H9 (cell line): ENCODE measurements around the gene KCNAB2. TPM values are rescaled to one million over a fixed set of nuclear protein-coding genes. Genes with fewer than 3 reads are reported as not detected.
"Not testable (repeated sequence)": the region's sequence is repeated elsewhere in the genome, so short reads cannot be mapped to it uniquely, and the experiment has no call there.

Source experiments
- DNase-seq: peaks from one replicate; pipeline ENCODE4 v3.0.0-alpha.2; 2017
- H2AFZ ChIP-seq: one replicate; pipeline ENCODE4 v1.6.1; 2013; ENCODE audit warnings: mild to moderate bottlenecking, low read length, control low read depth, moderate library complexity
- H2AK5ac ChIP-seq: 2 replicates; pipeline ENCODE4 v1.6.1; 2013; ENCODE audit warnings: low read length, control low read depth, mixed read lengths; ENCODE audit not compliant: insufficient read length
- H2BK120ac ChIP-seq: one replicate; pipeline ENCODE4 v1.6.1; 2013; ENCODE audit warnings: low read depth, mild to moderate bottlenecking, low read length, control low read depth, inconsistent platforms; ENCODE audit not compliant: poor library complexity, severe bottlenecking
- H2BK12ac ChIP-seq: 2 replicates; pipeline ENCODE4 v1.6.1; 2013; ENCODE audit warnings: low read length, control low read depth, mixed read lengths, low read depth; ENCODE audit not compliant: insufficient read length
- H2BK15ac ChIP-seq: 2 replicates; pipeline ENCODE4 v1.6.1; 2013; ENCODE audit warnings: low read depth, low read length, control low read depth
- H2BK20ac ChIP-seq: one replicate; pipeline ENCODE4 v1.6.1; 2013; ENCODE audit warnings: low read depth, mild to moderate bottlenecking, low read length, control low read depth, inconsistent platforms; ENCODE audit not compliant: poor library complexity, severe bottlenecking
- H2BK5ac ChIP-seq: 2 replicates; pipeline ENCODE4 v1.6.1; 2013; ENCODE audit warnings: low read length, control low read depth, mixed read lengths; ENCODE audit not compliant: insufficient read length
- H3K14ac ChIP-seq: 2 replicates; pipeline ENCODE4 v1.6.1; 2013; ENCODE audit warnings: low read length, control low read depth; ENCODE audit not compliant: insufficient read depth
- H3K18ac ChIP-seq: 2 replicates; pipeline ENCODE4 v1.6.1; 2013; ENCODE audit warnings: low read depth, mild to moderate bottlenecking, mixed read lengths, low read length, control low read depth; ENCODE audit not compliant: insufficient read length
- H3K23ac ChIP-seq: 2 replicates; pipeline ENCODE4 v1.6.1; 2013; ENCODE audit warnings: low read length, control low read depth, mixed read lengths, low read depth; ENCODE audit not compliant: insufficient read length
- H3K23me2 ChIP-seq: 2 replicates; pipeline ENCODE4 v1.6.1; 2013; ENCODE audit warnings: low read depth, mild to moderate bottlenecking, mixed read lengths, low read length, control low read depth; ENCODE audit not compliant: insufficient read length, poor library complexity, severe bottlenecking
- H3K27ac ChIP-seq: 2 replicates; pipeline ENCODE4 v1.5.1; 2013; ENCODE audit warnings: low read length, control low read depth, mixed read lengths, low read depth; ENCODE audit not compliant: insufficient read length
- H3K27me3 ChIP-seq: 2 replicates; pipeline ENCODE4 v1.6.1; 2013; ENCODE audit warnings: low read length, control low read depth, inconsistent platforms; ENCODE audit not compliant: insufficient read depth
- H3K4ac ChIP-seq: 2 replicates; pipeline ENCODE4 v1.6.1; 2013; ENCODE audit warnings: low read depth, mild to moderate bottlenecking, control low read depth, inconsistent platforms, low read length, moderate library complexity
- H3K4me1 ChIP-seq: 2 replicates; pipeline ENCODE4 v1.6.1; 2013; ENCODE audit warnings: low read length, control low read depth, inconsistent platforms; ENCODE audit not compliant: insufficient read depth
- H3K4me2 ChIP-seq: 2 replicates; pipeline ENCODE4 v1.6.1; 2013; ENCODE audit warnings: low read length, control low read depth, mixed read lengths; ENCODE audit not compliant: insufficient read length, insufficient read depth
- H3K56ac ChIP-seq: 2 replicates; pipeline ENCODE4 v1.6.1; 2013; ENCODE audit warnings: low read depth, mild to moderate bottlenecking, mixed read lengths, low read length, control low read depth; ENCODE audit not compliant: insufficient read length
- H3K79me1 ChIP-seq: 2 replicates; pipeline ENCODE4 v1.6.1; 2013; ENCODE audit warnings: low read depth, mild to moderate bottlenecking, moderate library complexity, low read length, control low read depth, inconsistent platforms; ENCODE audit not compliant: insufficient read depth, poor library complexity, severe bottlenecking
- H3K79me2 ChIP-seq: 2 replicates; pipeline ENCODE4 v1.6.1; 2013; ENCODE audit warnings: low read length, control low read depth, inconsistent platforms; ENCODE audit not compliant: insufficient read depth
- H3K9ac ChIP-seq: 2 replicates; pipeline ENCODE4 v1.6.1; 2013; ENCODE audit warnings: low read length, control low read depth, mixed read lengths; ENCODE audit not compliant: insufficient read length; ENCODE audit errors: extremely low read depth
- H3K9me3 ChIP-seq: one replicate; pipeline ENCODE4 v1.6.1; 2013; ENCODE audit warnings: low read depth, low read length, inconsistent platforms; ENCODE audit not compliant: control insufficient read depth
- H3T11ph ChIP-seq: one replicate; pipeline ENCODE4 v1.6.1; 2013; ENCODE audit warnings: mild to moderate bottlenecking, low read length, control low read depth, inconsistent platforms
- H4K20me1 ChIP-seq: one replicate; pipeline ENCODE4 v1.6.1; 2013; ENCODE audit not compliant: control insufficient read depth, insufficient read length, insufficient read depth
- H4K5ac ChIP-seq: 2 replicates; pipeline ENCODE4 v1.6.1; 2013; ENCODE audit warnings: low read depth, mild to moderate bottlenecking, mixed read lengths, low read length, control low read depth; ENCODE audit not compliant: insufficient read length
- H4K8ac ChIP-seq: replicated peaks from 2 replicates; pipeline ENCODE4 v1.6.1; 2013; ENCODE audit warnings: low read length, control low read depth, mixed read lengths, low read depth; ENCODE audit not compliant: insufficient read length
- H4K91ac ChIP-seq: 2 replicates; pipeline ENCODE4 v1.6.1; 2013; ENCODE audit warnings: low read depth, mild to moderate bottlenecking, moderate library complexity, mixed read lengths, low read length, control low read depth; ENCODE audit not compliant: insufficient read length
- H3K27ac Mint-ChIP-seq, 3 experiments: 2 replicates in 2 of 3; 3 replicates in 1 of 3; pipeline ENCODE4 v1.8.0; 2020 to 2021; ENCODE audit warnings: mixed read lengths in 3 of 3, mild to moderate bottlenecking in 1 of 3, moderate library complexity in 1 of 3
- H3K27me3 Mint-ChIP-seq: 2 replicates; pipeline ENCODE4 v1.8.0; 2021; ENCODE audit warnings: low read depth, mild to moderate bottlenecking, moderate library complexity, mixed read lengths
- H3K36me3 Mint-ChIP-seq, 3 experiments: 2 replicates in 2 of 3; 3 replicates in 1 of 3; pipeline ENCODE4 v1.8.0; 2020 to 2021; ENCODE audit warnings: low read depth in 3 of 3, mixed read lengths in 3 of 3; ENCODE audit not compliant: insufficient read depth in 1 of 3
- H3K4me1 Mint-ChIP-seq, 2 experiments: 2 replicates each; pipeline ENCODE4 v1.8.0; 2020; ENCODE audit warnings: mixed read lengths in 2 of 2
- H3K4me3 Mint-ChIP-seq, 2 experiments: 2 replicates in 1 of 2; 3 replicates in 1 of 2; pipeline ENCODE4 v1.8.0; 2020 to 2021; ENCODE audit warnings: mild to moderate bottlenecking in 2 of 2, mixed read lengths in 2 of 2, moderate library complexity in 1 of 2
- H3K9me3 Mint-ChIP-seq, 2 experiments: 2 replicates in 1 of 2; 3 replicates in 1 of 2; pipeline ENCODE4 v1.8.0; 2020; ENCODE audit warnings: mild to moderate bottlenecking in 2 of 2, mixed read lengths in 2 of 2, moderate library complexity in 1 of 2
- CTCF ChIP-seq: fragments of 200-600 bp; sonication (generic); conservative IDR thresholded peaks from 3 replicates; pipeline ENCODE4 v1.8.0; 2021; ENCODE audit warnings: antibody characterized with exemption, mild to moderate bottlenecking
- WGBS: extraction: QIAGEN DNeasy Blood & Tissue Kit; methylation state at CpG from one replicate; pipeline ENCODE4 v1.1.7; 2013; ENCODE audit warnings: missing lambda C conversion rate, low lambda C conversion rate, mixed read lengths; ENCODE audit not compliant: insufficient read length; ENCODE audit errors: extremely low coverage; 5-methylcytosine and 5-hydroxymethylcytosine counted together
- total RNA-seq: library from RNA; stranded (reverse); gene quantifications from 2 replicates; pipeline ENCODE4 v1.2.1, GENCODE V29; 2021

The KCNAB2 gene
- total RNA-seq, 1 experiment from 2014 or later: 8.3 TPM

- no peak overlapping the region for H4K5ac ChIP-seq
- no peak overlapping the region for H4K91ac ChIP-seq
- H3K9ac ChIP-seq: no peak overlapping the region
- no peaks in the 10 kb centered on the region for H3K4me1 ChIP-seq
- peaks cover 2% of the 10 kb centered on the region for H4K20me1 ChIP-seq
- H3K23ac ChIP-seq: no peak overlapping the region
- no peak overlapping the region for H3T11ph ChIP-seq
- peaks cover 0 to 2% of the 10 kb centered on the region in 2 experiments; a peak in 1 of 4 replicates for H3K4me1 Mint-ChIP-seq
- no peak overlapping the region for H2AFZ ChIP-seq
- H2BK20ac ChIP-seq: no peak overlapping the region
- H2BK5ac ChIP-seq: no peak overlapping the region
- H3K27ac Mint-ChIP-seq: no peak overlapping the region
- H4K8ac ChIP-seq: no peak overlapping the region
- H2BK15ac ChIP-seq: no peak overlapping the region
- no CpG with 5 or more reads among the region's 6 CpGs for WGBS
- TF ChIP-seq CTCF: no peak
- no peak overlapping the region for H3K18ac ChIP-seq
- no peak overlapping the region for H3K27ac ChIP-seq
- no peaks in the 10 kb centered on the region for H3K9me3 Mint-ChIP-seq
- H2BK12ac ChIP-seq: no peak overlapping the region
- H3K4ac ChIP-seq: no peak overlapping the region
- no peak overlapping the region for H3K4me2 ChIP-seq
- no peaks in the 10 kb centered on the region for H3K27me3 ChIP-seq
- no peaks in the 10 kb centered on the region for H3K79me1 ChIP-seq
- no peak overlapping the region for H3K56ac ChIP-seq
- H3K27me3 Mint-ChIP-seq: peaks cover 2% of the 10 kb centered on the region; the same call in 1 of the 2 replicates
- H3K23me2 ChIP-seq: no peaks in the 10 kb centered on the region
- no peak overlapping the region for H3K14ac ChIP-seq
- no peaks in the 10 kb centered on the region for H3K9me3 ChIP-seq
- H2AK5ac ChIP-seq: no peak overlapping the region
- no peaks in the 10 kb centered on the region for H3K36me3 Mint-ChIP-seq
- H3K79me2 ChIP-seq: no peaks in the 10 kb centered on the region
- DNase-seq: no peak
- no peak overlapping the region for H3K4me3 Mint-ChIP-seq
- H2BK120ac ChIP-seq: no peak overlapping the region
Measured at GRCh38 chr1:6062670-6063069, 17.0 kb downstream of the KCNAB2 start.

- no CpG with 5 or more reads among the region's 7 CpGs for WGBS
- H3K4me2 ChIP-seq: not testable (repeated sequence)
Measured at GRCh38 chr1:6063532-6064053, 17.9 kb downstream of the KCNAB2 start.

More at GRCh38 chr1:6063532-6064053, 17.9 kb downstream of the KCNAB2 start:
- H3K27ac Mint-ChIP-seq: peak overlapping the region in 1 of 3 experiments; percentile 72; a peak in 2 of 7 replicates
- H4K8ac ChIP-seq, H3K9ac ChIP-seq, H3K18ac ChIP-seq, H3T11ph ChIP-seq, H3K9me3 Mint-ChIP-seq, H2BK12ac ChIP-seq, H3K27me3 Mint-ChIP-seq, H3K36me3 Mint-ChIP-seq, H2BK5ac ChIP-seq, H3K56ac ChIP-seq, H3K27me3 ChIP-seq, H4K20me1 ChIP-seq, H3K4ac ChIP-seq, DNase-seq, H3K9me3 ChIP-seq, H2BK120ac ChIP-seq, H3K23ac ChIP-seq, H3K4me1 ChIP-seq, H2BK15ac ChIP-seq, H3K27ac ChIP-seq, H4K91ac ChIP-seq, H2AFZ ChIP-seq, H2AK5ac ChIP-seq, H3K79me2 ChIP-seq, H4K5ac ChIP-seq, H3K23me2 ChIP-seq, H3K4me1 Mint-ChIP-seq, H3K79me1 ChIP-seq, H3K14ac ChIP-seq, H2BK20ac ChIP-seq, H3K4me3 Mint-ChIP-seq: not testable (repeated sequence)
